WTC11 (cell line): ENCODE results near the gene ACKR3. TPM values are rescaled to one million over a fixed set of nuclear protein-coding genes. Genes with fewer than 3 reads are reported as not detected.

Experiments used
- ATAC-seq: fragments of 200-7000 bp; cut with Tn5 transposase; 2 replicates; pipeline ENCODE4 v1.10.0; 2021; ENCODE audit warnings: mild to moderate bottlenecking, moderate library complexity
- CTCF ChIA-PET: fragments of 300-600 bp; sonication (Branson Sonifier 250); formaldehyde crosslinking; loops from one replicate; lab custom pipeline; 2021; ENCODE audit warnings: antibody characterized with exemption; lab: Charles Lee
- POLR2A ChIA-PET: fragments of 350-600 bp; sonication (Branson Sonifier 250); formaldehyde crosslinking; loops from one replicate; lab custom pipeline; 2021; ENCODE audit warnings: antibody characterized with exemption; lab: Charles Lee
- DNase-seq: peaks from one replicate; pipeline ENCODE4 v3.0.0; 2021; ENCODE audit warnings: low spot score
- H3K27ac Mint-ChIP-seq: 2 replicates; pipeline ENCODE4 v1.8.0; 2021; ENCODE audit warnings: mixed read lengths
- H3K27me3 Mint-ChIP-seq: 2 replicates; pipeline ENCODE4 v1.8.0; 2021; ENCODE audit warnings: low read depth, mild to moderate bottlenecking, moderate library complexity, mixed read lengths
- H3K36me3 Mint-ChIP-seq: 2 replicates; pipeline ENCODE4 v1.8.0; 2021; ENCODE audit warnings: mixed read lengths
- H3K4me1 Mint-ChIP-seq: 2 replicates; pipeline ENCODE4 v1.8.0; 2022; ENCODE audit warnings: mixed read lengths
- H3K4me3 Mint-ChIP-seq: 2 replicates; pipeline ENCODE4 v1.8.0; 2021; ENCODE audit warnings: mild to moderate bottlenecking, moderate library complexity, mixed read lengths
- H3K9me3 Mint-ChIP-seq: 2 replicates; pipeline ENCODE4 v1.8.0; 2021; ENCODE audit warnings: mixed read lengths
- CBFB ChIP-seq: sonication (generic); formaldehyde crosslinking; IDR thresholded peaks from 2 replicates; pipeline ENCODE4 v1.8.1; 2022; ENCODE audit warnings: mild to moderate bottlenecking, low read depth, missing genetic modification reagents
- CREM ChIP-seq: sonication (generic); formaldehyde crosslinking; IDR thresholded peaks from 2 replicates; pipeline ENCODE4 v1.8.1; 2022; ENCODE audit warnings: mild to moderate bottlenecking, missing genetic modification reagents, moderate library complexity
- EMX1 ChIP-seq: fragments of 250-450 bp; sonication (Bioruptor Pico); IDR thresholded peaks from 2 replicates; pipeline ENCODE4 v1.8.0; 2021; ENCODE audit warnings: mild to moderate bottlenecking
- GTF2I ChIP-seq: fragments of 250-450 bp; sonication (Bioruptor Pico); conservative IDR thresholded peaks from 2 replicates; pipeline ENCODE4 v1.4.0; 2021; ENCODE audit warnings: mild to moderate bottlenecking
- HMGA2 ChIP-seq: fragments of 250-450 bp; sonication (Bioruptor Pico); IDR thresholded peaks from 2 replicates; pipeline ENCODE4 v1.4.0; 2021; ENCODE audit warnings: mild to moderate bottlenecking, moderate library complexity
- IRF2 ChIP-seq: sonication (generic); formaldehyde crosslinking; IDR thresholded peaks from 2 replicates; pipeline ENCODE4 v1.8.0; 2022; ENCODE audit warnings: low read depth, missing genetic modification reagents, borderline replicate concordance
- JAZF1 ChIP-seq: fragments of 250-450 bp; sonication (Bioruptor Pico); IDR thresholded peaks from 2 replicates; pipeline ENCODE4 v1.9.0; 2021; ENCODE audit warnings: moderate library complexity, mild to moderate bottlenecking, inconsistent platforms
- KAT7 ChIP-seq: sonication (generic); formaldehyde crosslinking; IDR thresholded peaks from 2 replicates; pipeline ENCODE4 v1.8.1; 2023; ENCODE audit warnings: missing genetic modification reagents, mild to moderate bottlenecking, borderline replicate concordance
- NR3C1 ChIP-seq: sonication (generic); formaldehyde crosslinking; conservative IDR thresholded peaks from 2 replicates; pipeline ENCODE4 v1.8.1; 2023; ENCODE audit warnings: low read depth, mild to moderate bottlenecking, missing genetic modification reagents
- SMAD4 ChIP-seq: sonication (generic); formaldehyde crosslinking; IDR thresholded peaks from 2 replicates; pipeline ENCODE4 v1.8.0; 2022; ENCODE audit warnings: mild to moderate bottlenecking, missing genetic modification reagents
- SP1 ChIP-seq: sonication (generic); formaldehyde crosslinking; conservative IDR thresholded peaks from 2 replicates; pipeline ENCODE4 v1.8.1; 2022; ENCODE audit warnings: missing genetic modification reagents
- TP53 ChIP-seq: sonication (generic); formaldehyde crosslinking; IDR thresholded peaks from 2 replicates; pipeline ENCODE4 v1.8.1; 2023; ENCODE audit warnings: mild to moderate bottlenecking, missing genetic modification reagents
- ZNF232 ChIP-seq: sonication (generic); formaldehyde crosslinking; IDR thresholded peaks from 2 replicates; pipeline ENCODE4 v1.8.0; 2022; ENCODE audit warnings: mild to moderate bottlenecking, missing genetic modification reagents
- ZNF317 ChIP-seq: sonication (generic); formaldehyde crosslinking; IDR thresholded peaks from 2 replicates; pipeline ENCODE4 v1.8.1; 2023; ENCODE audit warnings: low read depth, mild to moderate bottlenecking, moderate library complexity, missing genetic modification reagents, borderline replicate concordance
- ZNF416 ChIP-seq: fragments of 250-450 bp; sonication (Bioruptor Pico); IDR thresholded peaks from 2 replicates; pipeline ENCODE4 v1.9.0; 2021; ENCODE audit warnings: mild to moderate bottlenecking, inconsistent platforms
- total RNA-seq: library from RNA; stranded (reverse); gene quantifications from 3 replicates; pipeline ENCODE4 v1.2.3, GENCODE V29; 2021
- TF ChIP-seq, protein P1 (sequence below): fragments of 250-450 bp; sonication (Bioruptor Pico); conservative IDR thresholded peaks from 2 replicates; pipeline ENCODE4 v1.9.0; 2021; ENCODE audit warnings: mild to moderate bottlenecking
- TF ChIP-seq, protein P2 (sequence below): sonication (generic); formaldehyde crosslinking; IDR thresholded peaks from 2 replicates; pipeline ENCODE4 v1.8.0; 2022; ENCODE audit warnings: mild to moderate bottlenecking, missing genetic modification reagents
- TF ChIP-seq, protein P3 (sequence below): fragments of 200-600 bp; IDR thresholded peaks from 2 replicates; pipeline ENCODE4 v1.8.0; 2022; ENCODE audit warnings: antibody characterized with exemption
- TF ChIP-seq, protein P4 (sequence below): sonication (generic); formaldehyde crosslinking; IDR thresholded peaks from 2 replicates; pipeline ENCODE4 v1.8.1; 2022; ENCODE audit warnings: missing genetic modification reagents, borderline replicate concordance
- TF ChIP-seq, protein P5 (sequence below): sonication (generic); formaldehyde crosslinking; IDR thresholded peaks from 2 replicates; pipeline ENCODE4 v1.8.1; 2023; ENCODE audit warnings: mild to moderate bottlenecking, missing genetic modification reagents, moderate library complexity
- TF ChIP-seq, protein P6 (sequence below): sonication (generic); formaldehyde crosslinking; IDR thresholded peaks from 2 replicates; pipeline ENCODE4 v1.8.1; 2022; ENCODE audit warnings: low read depth, missing genetic modification reagents, borderline replicate concordance

Gene ACKR3
- total RNA-seq, 1 experiment from 2014 or later = 1.3 TPM

DNA sequence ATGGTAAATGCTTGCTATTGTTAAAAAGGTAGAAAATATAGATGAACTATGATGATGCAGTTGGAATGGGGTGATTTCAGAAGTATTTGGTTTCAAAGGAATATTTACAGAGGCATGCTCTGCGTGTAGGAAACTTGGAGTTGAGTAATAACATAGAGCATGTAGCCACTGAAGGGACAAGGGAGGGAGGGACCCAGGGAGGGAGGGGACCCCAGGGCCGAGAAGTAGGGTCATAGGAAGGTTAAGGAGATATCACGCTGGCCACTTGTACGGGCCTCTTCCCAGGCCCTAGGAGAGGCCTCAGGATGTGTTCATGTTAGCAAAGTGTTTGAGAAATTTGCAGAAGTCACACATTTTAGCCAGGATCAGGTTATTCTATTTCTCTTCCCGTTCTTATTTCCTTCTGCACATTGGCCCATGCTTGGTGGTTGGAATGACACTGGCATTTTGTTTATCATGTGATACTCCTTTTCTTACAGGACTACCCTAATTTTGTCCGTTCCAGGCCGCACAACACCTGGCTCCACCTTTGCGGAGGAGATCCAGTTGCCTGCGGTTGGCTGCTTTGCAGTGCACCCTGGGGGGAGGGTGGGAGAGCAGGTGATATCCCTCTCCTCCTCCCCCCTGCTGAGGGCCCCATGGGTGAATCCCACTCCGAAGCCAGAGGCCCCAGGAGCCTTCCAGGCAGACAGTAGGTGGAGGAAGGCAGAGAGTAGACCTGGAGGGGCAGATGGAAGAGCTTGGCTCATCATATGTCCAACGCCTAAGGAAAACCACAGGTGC lies 16.9 kb upstream of the ACKR3 start:
- ATAC-seq = no peak
- POLR2A ChIA-PET = no interaction called here
- H3K4me1 Mint-ChIP-seq = peaks cover 29% of the 10 kb centered on the region
- H3K36me3 Mint-ChIP-seq = no peaks in the 10 kb centered on the region; the same call in 1 of the 2 replicates
- H3K9me3 Mint-ChIP-seq = peaks cover 10% of the 10 kb centered on the region
- no peak overlapping the region for H3K4me3 Mint-ChIP-seq
- H3K27me3 Mint-ChIP-seq = no peaks in the 10 kb centered on the region
- TF ChIP-seq ZNF232 (CRISPR knock-in tag) (no peak), JAZF1 (CRISPR knock-in tag) (no peak), GTF2I (CRISPR knock-in tag) (no peak), EMX1 (CRISPR knock-in tag) (no peak), CBFB (CRISPR knock-in tag) (no peak), TP53 (CRISPR knock-in tag) (no peak), SP1 (CRISPR knock-in tag) (no peak), CREM (CRISPR knock-in tag) (no peak), KAT7 (CRISPR knock-in tag) (no peak)
- TF ChIP-seq, protein P1, sequence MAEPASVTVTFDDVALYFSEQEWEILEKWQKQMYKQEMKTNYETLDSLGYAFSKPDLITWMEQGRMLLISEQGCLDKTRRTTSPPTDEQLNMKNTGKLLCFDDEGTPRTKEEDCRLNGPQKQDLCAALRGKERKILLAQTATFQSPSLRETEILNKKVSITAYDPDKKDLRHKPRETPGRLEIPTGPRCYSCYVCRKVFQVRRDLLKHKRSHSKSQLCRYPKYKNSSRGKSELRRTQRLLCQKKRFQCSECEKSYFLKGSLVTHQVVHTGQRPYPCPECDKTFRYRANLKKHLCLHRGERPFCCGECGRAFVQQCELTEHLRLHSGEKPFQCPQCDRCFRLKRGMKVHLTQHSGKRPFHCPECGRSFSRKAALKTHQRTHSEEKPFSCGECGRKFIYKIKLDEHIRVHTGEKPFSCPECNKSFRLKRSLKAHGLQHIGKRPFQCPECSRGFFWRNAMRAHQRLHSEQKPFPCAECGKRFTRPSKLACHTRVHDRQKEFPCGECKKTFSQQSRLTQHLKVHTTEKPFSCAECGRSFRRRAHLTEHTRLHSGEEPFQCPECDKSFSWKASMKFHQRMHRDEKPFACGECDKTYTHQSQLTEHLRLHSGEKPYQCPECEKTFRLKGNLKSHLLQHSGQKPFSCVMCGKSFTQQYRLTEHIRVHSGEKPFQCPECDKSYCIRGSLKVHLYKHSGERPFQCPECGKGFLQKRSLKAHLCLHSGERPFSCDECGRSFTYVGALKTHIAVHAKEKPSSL (CRISPR knock-in tag) = no peak
- TF ChIP-seq, protein P2, sequence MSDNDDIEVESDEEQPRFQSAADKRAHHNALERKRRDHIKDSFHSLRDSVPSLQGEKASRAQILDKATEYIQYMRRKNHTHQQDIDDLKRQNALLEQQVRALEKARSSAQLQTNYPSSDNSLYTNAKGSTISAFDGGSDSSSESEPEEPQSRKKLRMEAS (CRISPR knock-in tag) = no peak
- TF ChIP-seq, protein P3, sequence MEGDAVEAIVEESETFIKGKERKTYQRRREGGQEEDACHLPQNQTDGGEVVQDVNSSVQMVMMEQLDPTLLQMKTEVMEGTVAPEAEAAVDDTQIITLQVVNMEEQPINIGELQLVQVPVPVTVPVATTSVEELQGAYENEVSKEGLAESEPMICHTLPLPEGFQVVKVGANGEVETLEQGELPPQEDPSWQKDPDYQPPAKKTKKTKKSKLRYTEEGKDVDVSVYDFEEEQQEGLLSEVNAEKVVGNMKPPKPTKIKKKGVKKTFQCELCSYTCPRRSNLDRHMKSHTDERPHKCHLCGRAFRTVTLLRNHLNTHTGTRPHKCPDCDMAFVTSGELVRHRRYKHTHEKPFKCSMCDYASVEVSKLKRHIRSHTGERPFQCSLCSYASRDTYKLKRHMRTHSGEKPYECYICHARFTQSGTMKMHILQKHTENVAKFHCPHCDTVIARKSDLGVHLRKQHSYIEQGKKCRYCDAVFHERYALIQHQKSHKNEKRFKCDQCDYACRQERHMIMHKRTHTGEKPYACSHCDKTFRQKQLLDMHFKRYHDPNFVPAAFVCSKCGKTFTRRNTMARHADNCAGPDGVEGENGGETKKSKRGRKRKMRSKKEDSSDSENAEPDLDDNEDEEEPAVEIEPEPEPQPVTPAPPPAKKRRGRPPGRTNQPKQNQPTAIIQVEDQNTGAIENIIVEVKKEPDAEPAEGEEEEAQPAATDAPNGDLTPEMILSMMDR = no peak
- TF ChIP-seq, protein P4, sequence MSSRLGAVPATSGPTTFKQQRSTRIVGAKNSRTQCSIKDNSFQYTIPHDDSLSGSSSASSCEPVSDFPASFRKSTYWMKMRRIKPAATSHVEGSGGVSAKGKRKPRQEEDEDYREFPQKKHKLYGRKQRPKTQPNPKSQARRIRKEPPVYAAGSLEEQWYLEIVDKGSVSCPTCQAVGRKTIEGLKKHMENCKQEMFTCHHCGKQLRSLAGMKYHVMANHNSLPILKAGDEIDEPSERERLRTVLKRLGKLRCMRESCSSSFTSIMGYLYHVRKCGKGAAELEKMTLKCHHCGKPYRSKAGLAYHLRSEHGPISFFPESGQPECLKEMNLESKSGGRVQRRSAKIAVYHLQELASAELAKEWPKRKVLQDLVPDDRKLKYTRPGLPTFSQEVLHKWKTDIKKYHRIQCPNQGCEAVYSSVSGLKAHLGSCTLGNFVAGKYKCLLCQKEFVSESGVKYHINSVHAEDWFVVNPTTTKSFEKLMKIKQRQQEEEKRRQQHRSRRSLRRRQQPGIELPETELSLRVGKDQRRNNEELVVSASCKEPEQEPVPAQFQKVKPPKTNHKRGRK = no peak
- TF ChIP-seq, all 79 proteins: peak for 0
- CTCF ChIA-PET = interaction anchor here (0.8 to 2.3 kb wide), 2 partner anchors 10 to 40 kb away, joined by 3 to 10 read pairs; no protein-coding TSS in a partner anchor
- H3K27ac Mint-ChIP-seq = no peak overlapping the region
- no peak for DNase-seq

DNA sequence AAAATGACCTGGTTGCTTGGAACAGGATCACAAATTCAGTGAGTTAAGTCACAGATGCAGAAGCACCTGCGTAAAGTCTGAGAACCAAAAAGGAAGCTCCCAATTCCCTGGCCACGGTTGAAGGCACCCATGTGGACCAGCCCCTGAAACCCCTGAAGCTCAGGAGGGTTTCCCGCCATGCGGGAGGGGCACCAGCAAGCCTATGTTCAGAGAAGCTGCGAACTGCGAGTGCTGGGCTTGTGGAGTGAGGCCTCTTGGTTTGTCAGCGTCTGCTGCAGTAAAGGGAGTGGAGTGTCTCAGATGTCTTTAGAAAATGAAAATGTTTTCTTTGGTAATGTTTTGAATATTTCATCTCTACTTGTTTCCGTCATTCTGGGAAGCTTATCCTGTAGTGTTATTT lies 16.1 kb upstream of the ACKR3 start:
- Mint-ChIP-seq H3K9me3 (peaks cover 10% of the 10 kb centered on the region), H3K27me3 (no peaks in the 10 kb centered on the region), H3K27ac (no peak overlapping the region), H3K4me3 (no peak overlapping the region), H3K4me1 (peaks cover 29% of the 10 kb centered on the region), H3K36me3 (no peaks in the 10 kb centered on the region; the same call in 1 of the 2 replicates)
- ChIA-PET POLR2A (no interaction called here), CTCF (interaction anchor here (0.8 to 2.3 kb wide), 2 partner anchors 9 to 40 kb away, joined by 3 to 10 read pairs; no protein-coding TSS in a partner anchor)
- DNase-seq (no peak), ATAC-seq (no peak)
- TF ChIP-seq ZNF317 (CRISPR knock-in tag) (no peak), TP53 (CRISPR knock-in tag) (no peak), NR3C1 (CRISPR knock-in tag) (no peak), SMAD4 (CRISPR knock-in tag) (no peak), SP1 (CRISPR knock-in tag) (no peak), IRF2 (CRISPR knock-in tag) (no peak), ZNF416 (no peak), HMGA2 (CRISPR knock-in tag) (no peak)
- TF ChIP-seq, protein P5, sequence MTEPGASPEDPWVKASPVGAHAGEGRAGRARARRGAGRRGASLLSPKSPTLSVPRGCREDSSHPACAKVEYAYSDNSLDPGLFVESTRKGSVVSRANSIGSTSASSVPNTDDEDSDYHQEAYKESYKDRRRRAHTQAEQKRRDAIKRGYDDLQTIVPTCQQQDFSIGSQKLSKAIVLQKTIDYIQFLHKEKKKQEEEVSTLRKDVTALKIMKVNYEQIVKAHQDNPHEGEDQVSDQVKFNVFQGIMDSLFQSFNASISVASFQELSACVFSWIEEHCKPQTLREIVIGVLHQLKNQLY = no peak
- TF ChIP-seq, protein P3 = no peak
- TF ChIP-seq, protein P6, sequence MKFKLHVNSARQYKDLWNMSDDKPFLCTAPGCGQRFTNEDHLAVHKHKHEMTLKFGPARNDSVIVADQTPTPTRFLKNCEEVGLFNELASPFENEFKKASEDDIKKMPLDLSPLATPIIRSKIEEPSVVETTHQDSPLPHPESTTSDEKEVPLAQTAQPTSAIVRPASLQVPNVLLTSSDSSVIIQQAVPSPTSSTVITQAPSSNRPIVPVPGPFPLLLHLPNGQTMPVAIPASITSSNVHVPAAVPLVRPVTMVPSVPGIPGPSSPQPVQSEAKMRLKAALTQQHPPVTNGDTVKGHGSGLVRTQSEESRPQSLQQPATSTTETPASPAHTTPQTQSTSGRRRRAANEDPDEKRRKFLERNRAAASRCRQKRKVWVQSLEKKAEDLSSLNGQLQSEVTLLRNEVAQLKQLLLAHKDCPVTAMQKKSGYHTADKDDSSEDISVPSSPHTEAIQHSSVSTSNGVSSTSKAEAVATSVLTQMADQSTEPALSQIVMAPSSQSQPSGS (CRISPR knock-in tag) = no peak
